Karpas-422 (cell line): Measurements from ENCODE around the gene PPFIA2. TPM values are rescaled to one million over a fixed set of nuclear protein-coding genes. Genes with fewer than 3 reads are reported as not detected.

Source experiments
- DNase-seq: peaks from one replicate; pipeline ENCODE4 v3.0.0-alpha.2; 2015
- H2AFZ ChIP-seq: fragments of 200-600 bp; sonication (generic); 2 replicates; pipeline ENCODE4 v1.6.1; 2014; ENCODE audit warnings: antibody characterized with exemption, low read length, mixed read lengths
- H3K27ac ChIP-seq: fragments of 200-600 bp; sonication (generic); 2 replicates; pipeline ENCODE4 v1.5.1; 2014; ENCODE audit warnings: mild to moderate bottlenecking, low read length, moderate library complexity
- H3K27me3 ChIP-seq: fragments of 200-600 bp; sonication (generic); 2 replicates; pipeline ENCODE4 v1.6.1; 2014; ENCODE audit warnings: low read length, mixed read lengths
- H3K36me3 ChIP-seq: fragments of 200-600 bp; sonication (generic); 2 replicates; pipeline ENCODE4 v1.6.1; 2014; ENCODE audit warnings: low read length, mixed read lengths; ENCODE audit not compliant: insufficient read depth
- H3K4me1 ChIP-seq: fragments of 200-600 bp; sonication (generic); 2 replicates; pipeline ENCODE4 v1.6.1; 2014; ENCODE audit warnings: mild to moderate bottlenecking, low read length, mixed read lengths
- H3K4me2 ChIP-seq: fragments of 200-600 bp; sonication (generic); 2 replicates; pipeline ENCODE4 v1.6.1; 2014; ENCODE audit warnings: low read length, low read depth, mild to moderate bottlenecking; ENCODE audit not compliant: poor library complexity, severe bottlenecking
- H3K4me3 ChIP-seq: fragments of 200-600 bp; sonication (generic); 2 replicates; pipeline ENCODE4 v1.5.1; 2014; ENCODE audit warnings: mild to moderate bottlenecking, antibody characterized with exemption, low read length, mixed read lengths
- H3K79me2 ChIP-seq: fragments of 200-600 bp; sonication (generic); 2 replicates; pipeline ENCODE4 v1.6.1; 2014; ENCODE audit warnings: mild to moderate bottlenecking, low read length, mixed read lengths
- H3K9ac ChIP-seq: fragments of 200-600 bp; sonication (generic); 2 replicates; pipeline ENCODE4 v1.6.0; 2014; ENCODE audit warnings: low read length
- H3K9me2 ChIP-seq: fragments of 200-600 bp; sonication (generic), shearing (Covaris generic); replicated peaks from 2 replicates; pipeline ENCODE4 v1.6.0; 2014; ENCODE audit warnings: mild to moderate bottlenecking, low read length, moderate library complexity; ENCODE audit not compliant: insufficient read depth
- H3K9me3 ChIP-seq: fragments of 300-700, 200-600 bp; sonication (generic); 2 replicates; pipeline ENCODE4 v1.6.1; 2014; ENCODE audit warnings: low read length, mixed read lengths
- H4K20me1 ChIP-seq: fragments of 200-600 bp; sonication (generic); 2 replicates; pipeline ENCODE4 v1.6.1; 2014; ENCODE audit warnings: mild to moderate bottlenecking, antibody characterized with exemption, low read length, low read depth; ENCODE audit not compliant: insufficient read depth
- total RNA-seq: library from RNA; depleted of rRNA; stranded (reverse); fragments of >200 nt; shearing (Covaris generic); gene quantifications from 2 replicates; pipeline ENCODE4 v1.2.3, GENCODE V29; 2014; ENCODE audit warnings: low replicate concordance

The PPFIA2 gene
- total RNA-seq, 1 experiment from 2014 or later: not detected

GRCh38 chr12:81441629-81442028, 317.5 kb downstream of the PPFIA2 start:
- DNase-seq: no peak
- Histone ChIP-seq H2AFZ (no peak overlapping the region), H3K27ac (no peak overlapping the region), H3K79me2 (no peaks in the 10 kb centered on the region), H3K4me2 (no peak overlapping the region), H3K9me3 (no peaks in the 10 kb centered on the region), H3K4me1 (no peaks in the 10 kb centered on the region), H3K27me3 (no peaks in the 10 kb centered on the region), H3K36me3 (no peaks in the 10 kb centered on the region), H3K9ac (no peak overlapping the region), H3K4me3 (no peak overlapping the region), H3K9me2 (no peaks in the 10 kb centered on the region), H4K20me1 (no peaks in the 10 kb centered on the region)

- no peak overlapping the region for H3K4me2 ChIP-seq
- no peak for DNase-seq
- H3K27ac ChIP-seq: no peak overlapping the region
- no peak overlapping the region for H3K4me3 ChIP-seq
- no peaks in the 10 kb centered on the region for H3K27me3 ChIP-seq
- H4K20me1 ChIP-seq: no peaks in the 10 kb centered on the region
- no peak overlapping the region for H2AFZ ChIP-seq
- no peaks in the 10 kb centered on the region for H3K79me2 ChIP-seq
- H3K36me3 ChIP-seq: no peaks in the 10 kb centered on the region
- H3K9me2 ChIP-seq: no peaks in the 10 kb centered on the region
- H3K9me3 ChIP-seq: no peaks in the 10 kb centered on the region
- no peaks in the 10 kb centered on the region for H3K4me1 ChIP-seq
- no peak overlapping the region for H3K9ac ChIP-seq
These were observed 319.1 kb downstream of the PPFIA2 start for GRCh38 chr12:81440001-81440400.

GRCh38 chr12:81439344-81439743, 319.8 kb downstream of the PPFIA2 start:
- Histone ChIP-seq H3K36me3 (no peaks in the 10 kb centered on the region), H3K9ac (no peak overlapping the region), H4K20me1 (no peaks in the 10 kb centered on the region), H3K4me2 (no peak overlapping the region), H3K4me1 (no peaks in the 10 kb centered on the region), H3K27ac (no peak overlapping the region), H3K79me2 (no peaks in the 10 kb centered on the region), H3K9me2 (no peaks in the 10 kb centered on the region), H2AFZ (no peak overlapping the region), H3K9me3 (no peaks in the 10 kb centered on the region), H3K27me3 (no peaks in the 10 kb centered on the region), H3K4me3 (no peak overlapping the region)
- DNase-seq: no peak

GRCh38 chr12:81417056-81417455, 342.1 kb downstream of the PPFIA2 start:
- no peak for DNase-seq
- Histone ChIP-seq H3K9ac (no peak overlapping the region), H3K27me3 (no peaks in the 10 kb centered on the region), H4K20me1 (no peaks in the 10 kb centered on the region), H3K9me3 (peaks cover 4% of the 10 kb centered on the region; the same call in 1 of the 2 replicates), H3K9me2 (no peaks in the 10 kb centered on the region), H3K4me2 (no peak overlapping the region), H3K27ac (no peak overlapping the region), H3K79me2 (no peaks in the 10 kb centered on the region), H3K4me1 (no peaks in the 10 kb centered on the region), H3K4me3 (no peak overlapping the region), H3K36me3 (no peaks in the 10 kb centered on the region), H2AFZ (no peak overlapping the region)

GRCh38 chr12:81416571-81416970, 342.6 kb downstream of the PPFIA2 start:
- Histone ChIP-seq H3K9me3 (peaks cover 3% of the 10 kb centered on the region; the same call in 1 of the 2 replicates), H3K27me3 (no peaks in the 10 kb centered on the region), H2AFZ (no peak overlapping the region), H3K4me1 (no peaks in the 10 kb centered on the region), H3K9me2 (no peaks in the 10 kb centered on the region), H3K4me3 (no peak overlapping the region), H4K20me1 (no peaks in the 10 kb centered on the region), H3K9ac (no peak overlapping the region), H3K4me2 (no peak overlapping the region), H3K36me3 (no peaks in the 10 kb centered on the region), H3K27ac (no peak overlapping the region), H3K79me2 (no peaks in the 10 kb centered on the region)
- DNase-seq: no peak

- DNase-seq: no peak
- no peak overlapping the region for H2AFZ ChIP-seq
- no peak overlapping the region for H3K27ac ChIP-seq
- H3K4me2 ChIP-seq: no peak overlapping the region
- no peaks in the 10 kb centered on the region for H3K36me3 ChIP-seq
- H4K20me1 ChIP-seq: no peaks in the 10 kb centered on the region
- H3K9ac ChIP-seq: no peak overlapping the region
- no peaks in the 10 kb centered on the region for H3K9me3 ChIP-seq
- H3K4me1 ChIP-seq: no peaks in the 10 kb centered on the region
- no peaks in the 10 kb centered on the region for H3K27me3 ChIP-seq
- H3K4me3 ChIP-seq: no peak overlapping the region
- H3K79me2 ChIP-seq: no peaks in the 10 kb centered on the region
- H3K9me2 ChIP-seq: no peaks in the 10 kb centered on the region
These were observed 344.7 kb downstream of the PPFIA2 start for GRCh38 chr12:81414441-81414840.

- H3K9ac ChIP-seq: no peak overlapping the region
- no peaks in the 10 kb centered on the region for H3K36me3 ChIP-seq
- H3K4me2 ChIP-seq: no peak overlapping the region
- no peaks in the 10 kb centered on the region for H3K9me3 ChIP-seq
- no peak overlapping the region for H3K4me3 ChIP-seq
- H4K20me1 ChIP-seq: no peaks in the 10 kb centered on the region
- no peaks in the 10 kb centered on the region for H3K27me3 ChIP-seq
- H3K4me1 ChIP-seq: no peaks in the 10 kb centered on the region
- H3K79me2 ChIP-seq: no peaks in the 10 kb centered on the region
- no peak overlapping the region for H2AFZ ChIP-seq
- H3K9me2 ChIP-seq: no peaks in the 10 kb centered on the region
- DNase-seq: no peak
- no peak overlapping the region for H3K27ac ChIP-seq
These were observed 346.2 kb downstream of the PPFIA2 start for GRCh38 chr12:81412940-81413339.

GRCh38 chr12:81403348-81403747, 355.8 kb downstream of the PPFIA2 start:
- Histone ChIP-seq H3K27ac (no peak overlapping the region), H3K4me2 (no peak overlapping the region), H3K27me3 (no peaks in the 10 kb centered on the region), H4K20me1 (no peaks in the 10 kb centered on the region), H3K79me2 (no peaks in the 10 kb centered on the region), H3K36me3 (no peaks in the 10 kb centered on the region), H3K9ac (no peak overlapping the region), H3K4me1 (no peaks in the 10 kb centered on the region), H2AFZ (no peak overlapping the region), H3K9me3 (no peaks in the 10 kb centered on the region), H3K9me2 (no peaks in the 10 kb centered on the region), H3K4me3 (no peak overlapping the region)
- DNase-seq: no peak

GRCh38 chr12:81401241-81401640, 357.9 kb downstream of the PPFIA2 start:
- Histone ChIP-seq H3K9ac (no peak overlapping the region), H3K4me1 (no peaks in the 10 kb centered on the region), H3K27me3 (no peaks in the 10 kb centered on the region), H3K4me3 (no peak overlapping the region), H2AFZ (no peak overlapping the region), H3K9me3 (no peaks in the 10 kb centered on the region), H3K9me2 (no peaks in the 10 kb centered on the region), H4K20me1 (no peaks in the 10 kb centered on the region), H3K36me3 (no peaks in the 10 kb centered on the region), H3K79me2 (no peaks in the 10 kb centered on the region), H3K27ac (no peak overlapping the region), H3K4me2 (no peak overlapping the region)
- no peak for DNase-seq
